Inflammatory macrophage treated with lipopolysaccharide for 4 hours (primary cell): Measurements from ENCODE around the gene TKTL1.
A peak's percentile ranks its signal among the peaks of the same experiment; 100 is the strongest.

Source experiments
- DNase-seq: peaks from one replicate; pipeline ENCODE4 v3.0.0-alpha.2; 2020

TKTL1 gene

DNA sequence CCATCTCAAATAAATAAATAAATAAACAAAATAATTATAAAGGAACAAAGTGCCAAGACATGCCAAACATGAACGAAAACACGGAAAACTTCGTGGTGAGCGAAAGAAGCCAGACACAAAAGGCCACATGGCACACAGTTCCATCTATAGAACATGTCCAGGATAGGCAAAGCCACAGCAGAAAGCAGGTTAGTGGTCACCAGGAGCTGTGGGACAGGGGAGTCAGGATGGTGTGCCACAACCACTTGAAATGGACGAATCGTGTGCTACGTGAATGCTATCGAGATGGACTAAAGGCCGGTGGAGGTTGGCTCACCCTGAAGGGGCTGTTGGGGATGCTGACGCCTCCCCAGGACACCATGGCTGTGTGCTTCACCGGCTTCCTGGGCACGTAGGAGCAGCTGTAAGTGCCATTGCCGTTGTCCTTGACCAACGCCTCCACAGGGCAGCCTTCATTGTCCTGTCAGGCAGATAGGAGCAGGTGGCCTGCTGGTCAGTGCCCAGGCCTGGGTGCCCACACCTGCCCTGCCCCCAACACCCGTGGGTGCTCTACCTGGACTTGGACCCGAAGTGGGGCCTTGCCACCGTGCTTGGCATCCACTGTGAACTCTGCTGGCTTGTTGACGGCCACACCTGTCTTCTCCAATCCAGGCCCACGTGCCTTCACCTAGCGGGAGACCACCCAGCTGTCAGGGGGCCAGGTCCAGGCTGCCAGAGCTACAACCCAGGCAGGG lies 68.3 kb downstream of the TKTL1 start:
- DNase-seq: no peak

DNA sequence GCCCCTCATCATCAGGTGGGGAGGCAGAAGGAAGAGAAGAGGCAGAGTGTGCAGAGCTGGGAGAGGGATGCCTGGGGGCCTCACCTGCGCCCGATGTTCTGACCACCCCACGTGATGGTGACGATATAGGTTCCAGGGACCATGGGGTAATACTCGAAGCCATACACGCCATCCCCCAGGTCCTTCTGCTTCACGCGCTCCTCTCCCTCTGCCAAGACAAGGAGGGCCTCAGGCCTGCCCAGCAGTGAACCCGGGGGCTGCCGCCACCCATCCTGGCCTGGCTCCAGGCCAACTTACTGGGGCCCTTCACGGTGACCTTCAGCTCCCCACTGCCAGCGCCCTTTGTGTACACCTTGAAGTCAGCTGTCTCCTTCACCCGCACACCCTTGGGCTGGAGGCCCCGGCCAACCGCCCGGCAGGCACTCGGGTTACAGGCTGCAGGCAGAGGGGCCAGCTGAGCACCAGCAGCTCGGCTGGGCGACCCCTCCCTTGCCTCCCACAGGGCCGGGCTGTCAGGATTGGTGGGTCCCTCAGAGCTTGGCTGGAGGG lies 69.5 kb downstream of the TKTL1 start:
- no peak for DNase-seq

DNA sequence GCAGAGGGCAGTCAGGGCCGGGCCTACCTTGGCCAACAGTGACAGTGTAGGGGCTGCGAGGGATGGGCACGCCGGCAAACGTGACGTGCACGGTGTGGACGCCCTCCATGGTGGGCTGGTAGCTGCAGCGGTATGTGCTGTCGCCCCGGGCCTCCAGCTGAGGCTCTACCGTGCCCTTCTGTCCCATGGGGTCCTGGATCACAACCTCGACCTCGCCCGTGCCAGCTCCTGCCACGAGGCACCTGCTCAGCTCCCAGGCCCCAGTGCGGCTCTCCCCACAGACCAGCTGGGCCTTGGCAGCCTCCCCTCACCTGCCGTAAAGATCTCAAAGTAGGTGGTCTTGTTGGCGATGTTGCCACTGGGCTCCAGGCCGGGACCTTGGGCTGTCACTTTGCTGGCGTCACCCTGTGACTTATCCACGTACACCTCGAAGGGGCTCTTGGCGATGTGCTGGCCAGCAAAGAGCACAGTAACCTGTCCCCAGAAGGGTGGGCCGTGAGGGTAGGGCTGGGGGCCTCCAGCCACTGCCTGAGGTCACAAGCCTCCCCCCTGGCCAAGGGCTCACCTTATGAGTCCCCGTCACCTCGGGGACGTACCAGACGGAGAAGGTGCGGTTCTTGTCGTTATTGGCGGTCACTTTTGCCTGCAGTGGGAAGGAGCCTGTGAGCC lies 70.5 kb downstream of the TKTL1 start:
- DNase-seq: no peak

DNA sequence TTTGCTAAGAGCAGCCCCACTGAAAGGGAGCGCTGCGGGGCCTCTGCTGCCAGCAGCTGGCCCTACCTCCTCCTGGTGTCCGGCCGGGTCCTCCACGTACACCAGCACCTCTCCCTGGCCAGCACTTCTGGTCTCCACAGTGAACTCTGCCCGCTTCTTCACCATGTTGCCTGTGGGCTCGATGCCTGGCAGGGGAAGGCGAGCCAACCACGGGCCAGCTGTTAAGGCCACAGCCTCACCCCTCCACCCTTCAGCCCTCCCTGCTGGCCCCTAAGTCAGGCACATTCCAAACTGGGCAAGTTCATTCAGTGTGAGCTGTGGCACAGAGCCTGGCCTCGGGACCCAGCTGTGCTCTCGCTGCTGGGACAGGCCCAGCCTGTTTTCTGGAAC lies 71.1 kb downstream of the TKTL1 start:
- no peak for DNase-seq

DNA sequence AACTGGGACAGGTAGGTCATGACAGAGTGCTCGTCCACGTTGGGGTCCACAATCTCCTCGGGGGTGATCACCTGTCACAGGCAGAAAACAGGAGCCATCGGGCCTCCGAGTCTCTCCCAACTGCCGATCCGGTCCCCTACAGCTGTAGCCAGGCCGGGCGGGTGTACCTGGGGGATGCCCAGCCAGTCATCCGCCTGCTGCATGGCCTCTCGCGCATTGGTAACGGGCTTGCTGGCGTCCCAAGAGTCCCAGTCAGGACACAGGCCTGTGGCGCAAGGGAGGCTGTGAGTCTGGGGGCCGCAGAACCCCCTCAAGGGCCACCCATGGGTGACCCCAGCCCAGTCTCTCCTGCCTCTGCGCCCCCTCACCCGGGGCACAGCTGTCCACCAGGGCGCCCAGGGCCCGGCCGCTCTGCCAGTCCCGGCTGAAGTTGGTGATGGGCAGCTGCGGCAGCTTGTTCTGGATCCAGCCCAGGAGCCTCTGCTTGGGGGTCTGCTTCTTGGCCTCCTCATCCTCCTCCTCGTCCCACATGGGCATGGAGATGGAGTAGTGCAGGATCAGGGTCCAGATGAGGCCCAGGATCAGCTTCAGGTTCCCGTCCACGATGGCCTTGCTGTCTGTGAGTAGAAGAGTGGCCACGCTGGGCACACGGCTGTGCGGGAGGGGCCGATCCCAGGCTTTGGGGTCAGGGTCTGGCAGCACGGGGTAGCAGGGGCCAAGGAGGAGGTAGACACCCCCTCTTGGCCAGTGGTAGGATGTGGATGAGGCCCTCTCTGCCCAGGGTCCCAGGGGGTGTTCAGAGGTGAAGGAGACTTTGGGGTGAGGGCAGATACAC lies 72.1 kb downstream of the TKTL1 start:
- DNase-seq: no peak

DNA sequence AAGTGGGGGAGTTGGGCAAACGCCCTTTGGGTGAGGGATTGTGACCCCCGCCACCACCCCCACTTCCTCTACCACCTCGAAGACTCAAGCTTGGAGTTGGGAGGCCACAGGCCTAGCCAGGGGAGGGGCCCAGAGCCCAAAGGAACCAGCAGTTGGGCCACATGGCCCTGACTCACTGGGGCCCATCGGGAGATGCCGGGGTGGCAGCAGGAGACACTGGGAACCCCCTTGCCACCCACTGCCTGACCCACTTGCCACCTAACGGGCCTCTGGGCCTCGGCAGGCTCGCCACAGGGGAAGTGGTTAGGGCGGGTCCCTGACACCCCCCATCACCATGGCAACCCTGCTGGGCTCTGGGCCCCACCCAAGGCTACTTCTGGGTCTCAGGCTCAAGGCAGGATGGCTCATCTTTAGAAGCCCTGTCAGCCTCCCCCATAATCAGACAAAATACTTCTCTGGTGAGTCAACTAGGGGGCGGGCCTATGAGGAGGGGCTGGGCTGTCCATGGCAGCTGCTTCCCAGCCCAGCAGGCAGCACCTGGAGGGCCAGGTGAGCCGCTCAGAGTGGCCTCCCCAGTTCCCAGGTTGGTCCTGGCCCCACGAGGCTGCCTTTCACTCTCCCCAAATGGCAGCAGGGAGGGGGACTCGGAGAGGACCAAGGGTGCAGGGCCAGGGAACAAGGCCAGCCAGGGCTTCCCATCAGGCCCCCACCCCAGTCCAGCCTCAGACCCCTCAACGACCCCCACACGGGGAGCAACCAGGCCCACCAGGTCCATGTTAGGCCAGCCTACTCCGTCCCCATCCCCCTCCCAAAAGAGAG lies 73.2 kb downstream of the TKTL1 start:
- peak; percentile 97 for DNase-seq

DNA sequence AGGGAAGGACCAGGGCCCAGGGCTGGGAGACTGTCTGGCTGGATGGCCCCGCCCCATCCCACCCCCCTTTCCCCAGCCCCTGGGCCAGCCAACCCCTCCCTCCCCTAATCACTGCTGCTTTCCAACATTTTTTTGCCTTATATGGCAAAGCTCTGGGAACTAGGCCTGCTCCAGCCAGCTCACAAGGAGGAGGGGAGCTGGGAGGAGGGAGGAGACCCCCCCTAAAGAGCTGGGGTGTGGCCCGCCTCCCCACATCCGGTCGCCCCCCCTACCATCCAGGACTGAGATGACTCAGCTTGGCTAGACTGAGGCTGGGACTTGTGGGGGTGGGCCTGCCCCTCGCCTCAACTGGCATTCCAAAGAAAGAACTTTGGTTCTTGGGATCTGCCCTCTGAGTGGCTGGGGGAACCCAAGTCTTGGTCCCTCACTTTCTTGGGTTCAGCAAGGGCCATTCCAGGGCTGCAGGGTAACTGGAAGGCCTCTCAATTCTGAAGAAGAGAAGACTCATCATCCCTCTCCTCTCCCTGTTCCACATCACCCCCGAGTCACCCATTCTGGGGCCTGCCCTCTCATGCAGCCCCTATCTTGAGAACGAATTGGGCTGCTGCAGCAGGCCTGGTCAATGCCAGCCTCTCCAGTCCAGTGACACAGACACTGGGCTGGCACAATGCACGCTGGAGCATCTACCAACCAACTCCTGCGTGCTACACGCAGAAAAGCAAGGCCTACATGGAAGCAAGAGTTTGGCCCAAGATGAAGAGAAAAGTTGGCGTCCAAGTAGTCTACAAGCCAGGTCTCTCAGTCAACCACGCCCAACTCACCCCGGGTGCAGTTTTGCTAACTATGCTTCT lies 74.1 kb downstream of the TKTL1 start:
- peak; percentile 81 for DNase-seq

DNA sequence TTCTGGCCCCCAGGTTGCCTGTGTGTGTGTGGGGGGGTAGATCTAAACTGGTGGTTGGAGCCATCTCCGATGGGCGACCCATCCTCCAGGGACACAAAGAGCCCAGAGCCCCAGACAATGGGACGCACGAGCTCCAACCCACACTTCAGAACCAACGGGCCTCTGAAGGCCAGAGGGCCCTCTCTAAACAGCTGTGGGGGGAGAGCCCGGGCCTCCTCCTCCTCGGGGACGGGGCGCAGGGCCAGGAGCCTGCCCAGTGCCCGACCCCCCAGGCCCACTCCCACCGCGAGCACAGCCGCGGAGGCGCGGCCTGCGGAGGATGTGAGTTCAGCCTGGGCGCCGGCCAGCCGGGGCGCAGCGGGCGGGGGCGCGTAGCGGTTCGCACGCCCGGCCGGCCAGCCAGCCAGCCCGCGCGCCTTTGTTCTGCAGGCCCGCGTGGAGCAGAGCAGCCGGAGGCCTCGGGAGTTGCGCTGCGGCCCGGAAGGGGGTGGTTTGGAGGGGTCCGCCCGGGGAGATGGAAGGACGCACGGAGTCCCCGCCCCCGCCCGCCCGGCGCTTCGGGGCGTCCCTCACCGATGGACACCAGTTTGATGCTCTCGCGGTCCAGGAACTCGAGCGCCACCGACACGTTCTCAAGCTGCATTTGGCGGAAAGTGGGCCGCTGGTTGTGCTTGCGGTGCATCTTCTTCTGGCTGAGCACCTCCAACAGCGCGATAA lies 74.9 kb downstream of the TKTL1 start:
- peak; percentile 10 for DNase-seq

DNA sequence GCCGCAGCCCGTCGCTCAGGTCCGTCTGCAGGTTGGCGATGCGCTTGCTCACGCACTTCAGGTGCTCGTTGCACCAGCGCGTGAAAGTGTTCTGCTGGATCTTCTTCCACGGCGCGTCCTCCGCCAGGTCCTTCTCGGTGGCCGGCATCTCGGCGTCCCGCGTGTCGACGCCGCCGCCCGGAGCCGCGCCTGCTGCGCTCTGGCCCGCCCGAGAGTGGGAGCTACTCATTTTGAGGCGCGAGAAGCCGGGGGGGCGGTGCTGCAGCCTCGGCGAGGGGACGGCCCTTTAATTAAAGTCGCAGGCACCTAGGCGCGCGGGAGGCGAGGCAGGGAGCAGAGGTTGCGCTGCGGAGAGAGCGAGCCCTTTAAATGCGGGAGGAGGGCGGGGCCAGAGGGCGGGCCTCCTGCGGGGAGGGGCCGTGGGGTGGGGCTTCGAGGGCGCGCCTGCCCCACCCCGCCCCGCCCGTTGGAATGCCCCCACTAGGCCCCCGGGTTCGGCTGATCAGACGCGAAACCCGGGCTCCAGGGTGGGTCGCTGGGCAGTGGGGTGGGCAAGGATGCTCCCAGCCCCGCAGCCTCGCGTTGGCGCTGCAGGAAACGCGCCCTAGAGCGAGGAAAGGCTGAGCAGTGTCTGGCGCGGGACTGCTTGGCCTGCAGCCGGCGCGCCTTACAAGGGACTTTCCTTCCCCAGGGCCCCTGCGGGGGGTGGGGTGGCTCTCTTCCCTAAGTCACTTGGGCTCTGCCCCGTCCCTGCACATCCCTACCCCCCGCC lies 75.6 kb downstream of the TKTL1 start:
- DNase-seq: peak; percentile 94

DNA sequence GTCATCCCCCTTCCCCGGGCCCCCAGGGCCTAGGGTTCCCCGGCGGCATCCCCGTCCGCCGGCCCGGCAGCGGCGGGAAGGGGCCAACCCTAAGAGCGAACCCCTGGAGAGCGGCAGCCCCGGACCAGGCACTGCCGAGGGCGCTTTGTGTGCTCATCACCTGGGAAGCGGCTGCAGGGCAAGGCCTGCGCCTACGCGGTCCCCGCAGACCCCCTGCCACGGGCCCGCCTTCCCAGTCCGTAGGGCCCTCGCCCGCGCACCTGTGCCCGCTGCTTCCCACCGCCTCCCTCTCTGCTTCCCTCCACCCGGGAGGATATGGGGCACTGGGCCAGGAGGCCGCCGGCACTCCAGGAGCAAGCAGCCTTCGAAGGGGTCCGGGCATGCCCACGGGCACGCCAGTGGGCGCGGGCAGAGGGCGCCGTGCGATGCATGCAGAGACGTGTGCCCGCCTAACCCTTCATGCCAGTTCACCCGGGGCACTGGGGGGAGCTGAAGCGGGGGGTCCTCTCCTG lies 76.2 kb downstream of the TKTL1 start:
- DNase-seq: no peak

DNA sequence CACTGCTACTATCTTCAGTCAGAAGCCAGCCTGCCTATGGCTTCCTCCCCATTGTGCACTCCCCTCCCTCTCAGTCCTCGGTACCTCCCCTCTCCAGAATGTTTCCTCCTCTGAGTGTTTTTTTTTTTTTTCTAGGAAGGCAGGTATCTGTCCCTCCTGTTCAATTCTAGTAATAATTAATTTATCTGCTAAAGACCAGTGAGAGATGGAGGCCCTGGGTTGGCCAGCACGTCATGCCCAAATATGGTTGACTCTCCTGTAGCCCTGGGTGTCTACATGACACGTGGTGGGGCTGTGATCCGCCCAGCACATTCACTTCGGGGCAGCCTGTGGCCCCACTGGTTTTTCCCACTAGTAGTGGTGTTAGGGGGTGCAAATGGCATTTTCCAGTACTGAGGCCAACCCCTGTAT lies 77.0 kb downstream of the TKTL1 start:
- peak; percentile 29 for DNase-seq

DNA sequence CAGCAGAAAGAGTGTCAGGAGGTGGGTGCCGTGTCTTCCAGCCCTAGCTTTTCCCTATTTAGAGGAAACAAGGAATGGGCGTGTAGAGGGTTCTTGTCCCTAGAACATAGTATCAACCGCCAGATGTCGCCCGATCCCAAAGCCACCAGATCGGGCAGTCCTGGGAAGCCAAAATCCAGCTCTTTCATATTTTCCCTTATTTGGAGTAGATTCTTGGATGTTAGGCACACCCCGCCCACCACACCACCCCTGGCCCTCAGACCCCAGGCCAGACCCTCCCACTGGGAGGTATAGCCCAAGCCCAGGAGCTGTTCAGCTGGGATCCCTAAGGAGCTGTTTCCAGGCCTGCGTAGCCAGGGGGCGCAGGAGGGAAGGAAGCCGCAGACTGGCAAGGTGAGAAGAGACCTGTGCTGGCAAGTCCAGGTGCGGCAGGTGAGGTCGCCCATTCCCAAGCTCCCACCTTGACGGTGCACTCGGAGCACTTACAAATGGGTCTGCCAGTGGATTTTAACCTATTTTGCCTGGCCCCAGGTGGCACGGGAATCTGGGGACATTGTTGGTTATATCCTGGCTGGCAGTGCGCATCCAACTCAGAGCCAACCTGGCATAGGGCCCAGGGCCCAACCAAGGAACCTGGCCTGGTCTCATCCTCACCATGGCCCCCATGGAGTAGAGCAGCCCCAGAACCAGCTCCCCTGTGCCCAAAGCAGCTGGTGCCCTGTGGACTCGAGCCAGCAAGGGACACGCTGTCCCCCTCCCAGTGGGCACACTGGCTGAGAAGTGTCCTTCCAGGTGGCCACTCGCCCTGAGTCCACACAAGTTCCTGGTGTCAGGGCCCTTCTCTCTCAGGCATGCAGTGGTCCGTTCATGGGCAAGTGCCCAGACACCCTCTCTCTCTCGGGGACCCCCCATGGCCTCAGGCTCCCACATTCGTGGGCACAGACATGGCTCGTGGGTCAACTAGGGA lies 78.0 kb downstream of the TKTL1 start:
- DNase-seq: peak; percentile 44

DNA sequence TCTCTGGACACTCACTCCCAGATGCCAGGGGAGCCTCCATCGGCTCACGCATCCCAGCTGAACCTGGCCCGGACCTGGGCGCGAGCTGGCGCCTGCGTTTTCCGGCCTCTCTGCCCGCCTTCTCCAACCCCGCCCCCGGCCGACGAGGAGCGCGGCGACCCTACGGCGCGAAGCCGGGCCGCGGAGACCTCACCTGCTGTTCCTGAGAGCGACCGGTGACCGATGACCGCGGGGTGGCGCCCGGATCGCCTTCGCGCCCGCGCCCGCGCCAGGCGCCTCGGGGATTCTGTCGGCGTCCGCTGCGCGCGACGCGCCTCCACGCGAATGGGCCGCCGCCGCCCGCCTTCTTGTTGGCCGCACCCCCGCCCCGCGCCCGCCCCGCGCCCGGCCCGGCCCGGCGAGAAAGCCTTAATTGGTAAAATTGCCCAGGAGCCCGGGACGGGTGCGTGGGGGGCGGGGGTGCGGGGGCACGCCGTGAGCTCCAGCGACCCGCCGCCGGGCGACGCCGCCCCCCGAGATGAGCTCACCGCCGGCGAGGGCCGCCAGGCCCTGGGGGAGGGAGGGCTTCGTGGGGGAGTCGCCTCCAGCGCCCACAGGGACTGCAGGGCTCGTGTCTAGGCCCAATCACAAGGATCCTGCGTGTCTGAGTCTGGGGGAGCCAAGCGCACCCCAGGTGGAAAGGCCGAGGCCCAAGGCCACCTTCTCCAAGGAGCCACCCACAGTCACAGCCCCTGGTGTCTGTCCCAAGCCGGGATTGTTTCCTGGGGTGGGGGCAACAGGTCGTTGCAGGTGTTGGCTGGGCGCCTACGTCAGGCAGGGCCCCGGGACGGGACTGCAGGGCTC lies 78.9 kb downstream of the TKTL1 start, which contains the start of gene FLNA:
TSS of gene FLNA (minus strand) at position 322 of the 843 bp plus-strand sequence. CDS start 3,389 bp downstream, outside the sequence.
- DNase-seq: peak; percentile 18

DNA sequence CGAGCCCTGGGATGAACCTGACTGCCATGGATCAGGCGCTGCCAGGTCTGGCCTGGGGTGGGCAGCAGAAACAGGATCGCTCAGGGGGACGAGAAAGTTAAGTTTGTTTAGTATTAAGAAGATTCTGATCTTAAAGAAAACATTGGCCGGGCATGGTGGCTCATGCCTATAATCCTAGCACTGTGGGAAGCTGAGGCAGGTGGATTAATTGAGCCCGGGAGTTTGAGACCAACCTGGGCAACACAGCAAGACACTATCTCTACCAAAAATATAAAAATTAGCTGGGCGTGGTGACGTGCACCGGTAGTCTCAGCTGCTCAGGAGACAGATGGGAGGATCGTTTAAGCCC lies 79.5 kb downstream of the TKTL1 start:
- no peak for DNase-seq

DNA sequence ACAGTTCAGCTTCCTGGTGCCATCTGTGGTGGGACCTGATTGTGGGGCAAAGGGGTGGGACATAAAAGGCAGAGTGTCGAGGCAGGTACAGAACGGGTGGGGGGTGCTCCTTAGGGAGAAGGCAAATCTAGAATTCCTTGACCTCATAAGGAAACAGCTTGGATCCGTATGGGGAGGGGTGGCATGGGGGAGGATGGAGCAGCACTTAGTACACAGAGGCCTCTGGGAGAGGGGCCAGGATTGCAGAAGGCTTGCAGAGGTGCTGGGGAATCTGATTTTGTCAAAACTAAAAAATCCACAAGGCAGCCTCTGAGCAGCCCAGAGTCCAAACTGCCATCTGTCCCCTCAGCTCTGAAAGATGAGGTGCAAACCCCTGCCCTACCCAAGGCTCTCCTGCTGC lies 81.2 kb downstream of the TKTL1 start:
- no peak for DNase-seq

DNA sequence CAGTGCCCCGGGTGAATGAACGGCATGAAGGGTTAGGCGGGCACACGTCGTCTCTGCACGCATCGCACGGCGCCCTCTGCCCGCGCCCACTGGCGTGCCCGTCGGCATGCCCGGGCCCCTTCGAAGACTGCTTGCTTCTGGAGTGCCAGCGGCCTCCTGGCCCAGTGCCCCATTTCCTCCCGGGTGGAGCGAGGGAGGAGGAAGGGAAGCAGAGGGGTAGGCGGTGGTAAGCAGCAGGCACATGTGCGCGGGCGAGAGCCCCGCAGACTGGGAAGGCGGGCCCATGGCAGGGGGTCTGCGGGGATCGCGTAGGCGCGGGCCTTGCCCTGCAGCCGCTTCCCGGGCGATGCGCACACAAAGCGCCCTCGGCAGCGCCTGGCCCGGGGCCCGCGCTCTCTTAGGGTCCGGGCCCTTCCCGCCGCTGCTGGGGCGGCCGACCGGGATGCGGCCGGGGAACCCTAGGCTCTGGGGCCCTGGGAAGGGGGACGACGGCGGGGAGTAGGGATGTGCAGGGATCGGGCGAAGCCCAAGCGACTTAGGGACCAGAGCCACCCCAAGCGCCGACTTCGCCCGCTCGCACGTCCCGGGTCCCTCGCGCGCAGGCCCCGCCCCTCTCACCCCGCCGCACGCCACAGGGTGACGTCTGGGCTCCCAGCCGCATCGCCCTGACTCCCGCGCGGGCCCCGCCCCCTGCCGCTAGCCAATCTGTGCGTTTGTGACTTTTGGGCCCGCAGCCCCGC lies 82.6 kb downstream of the TKTL1 start:
- DNase-seq: no peak
